Type B pancreatic cell (in vitro differentiated cells): ENCODE data around the gene MED12L. TPM values are rescaled to one million over a fixed set of nuclear protein-coding genes. Genes with fewer than 3 reads are reported as not detected.
A peak's percentile ranks its signal among the peaks of the same experiment; 100 is the strongest.

Source experiments
- DNase-seq: peaks from one replicate; pipeline ENCODE4 v3.0.0; 2021; ENCODE audit warnings: mixed read lengths; ENCODE audit not compliant: unreplicated experiment; ENCODE audit errors: extremely low spot score
- H3K27ac Mint-ChIP-seq: 2 replicates; pipeline ENCODE4 v1.8.0; 2021; ENCODE audit warnings: mild to moderate bottlenecking, mixed read lengths
- H3K27me3 Mint-ChIP-seq: 2 replicates; pipeline ENCODE4 v1.8.0; 2021; ENCODE audit warnings: mixed read lengths
- H3K36me3 Mint-ChIP-seq: 2 replicates; pipeline ENCODE4 v1.8.0; 2021; ENCODE audit warnings: mixed read lengths
- H3K4me1 Mint-ChIP-seq: one replicate; pipeline ENCODE4 v1.8.0; 2021; ENCODE audit warnings: mixed read lengths; ENCODE audit not compliant: unreplicated experiment
- H3K4me3 Mint-ChIP-seq: 2 replicates; pipeline ENCODE4 v1.8.0; 2021; ENCODE audit warnings: mild to moderate bottlenecking, mixed read lengths
- H3K9me3 Mint-ChIP-seq: 2 replicates; pipeline ENCODE4 v1.8.0; 2021; ENCODE audit warnings: mixed read lengths
- CTCF ChIP-seq: fragments of 200-600 bp; sonication (generic); conservative IDR thresholded peaks from 2 replicates; pipeline ENCODE4 v1.5.0; 2021; ENCODE audit warnings: antibody characterized with exemption, mild to moderate bottlenecking
- total RNA-seq: library from RNA; stranded (reverse); gene quantifications from 2 replicates; pipeline ENCODE4 v1.2.1, GENCODE V29; 2021; ENCODE audit warnings: low replicate concordance

MED12L gene
- total RNA-seq, 1 donor from 2014 or later, result 6.4 TPM

GRCh38 chr3:151316267-151316991, 231.0 kb downstream of the MED12L start, which contains the start of gene GPR87:
GPR87 (minus strand) TSS chr3:151316820; CDS start chr3:151300100, 16,720 bp downstream.
- Mint-ChIP-seq H3K27ac (peak within 1 kb of the TSS; percentile 97), H3K9me3 (no peaks in the 10 kb centered on the region), H3K36me3 (no peaks in the 10 kb centered on the region), H3K4me3 (peak within 1 kb of the TSS; percentile 80), H3K27me3 (no peaks in the 10 kb centered on the region), H3K4me1 (no peaks in the 10 kb centered on the region)
- no peak for TF ChIP-seq CTCF
- no peak for DNase-seq

GRCh38 chr3:151318313-151318712, 232.8 kb downstream of the MED12L start:
- no peaks in the 10 kb centered on the region for H3K4me1 Mint-ChIP-seq
- TF ChIP-seq CTCF, result no peak
- H3K36me3 Mint-ChIP-seq, result no peaks in the 10 kb centered on the region
- peak overlapping the region; percentile 44 for H3K27ac Mint-ChIP-seq
- peak overlapping the region; percentile 32 for H3K4me3 Mint-ChIP-seq
- H3K9me3 Mint-ChIP-seq, result peaks cover 10% of the 10 kb centered on the region
- DNase-seq, result no peak
- no peaks in the 10 kb centered on the region for H3K27me3 Mint-ChIP-seq

GRCh38 chr3:151318991-151319390, 233.5 kb downstream of the MED12L start:
- Mint-ChIP-seq H3K27me3 (no peaks in the 10 kb centered on the region), H3K36me3 (no peaks in the 10 kb centered on the region), H3K9me3 (peaks cover 10% of the 10 kb centered on the region), H3K27ac (no peak overlapping the region), H3K4me1 (no peaks in the 10 kb centered on the region), H3K4me3 (no peak overlapping the region)
- no peak for DNase-seq
- no peak for TF ChIP-seq CTCF

- Mint-ChIP-seq H3K27ac (peak overlapping the region; percentile 27), H3K4me1 (no peaks in the 10 kb centered on the region), H3K27me3 (no peaks in the 10 kb centered on the region), H3K9me3 (peaks cover 10% of the 10 kb centered on the region), H3K4me3 (no peak overlapping the region), H3K36me3 (no peaks in the 10 kb centered on the region)
- no peak for DNase-seq
- no peak for TF ChIP-seq CTCF
Measured at GRCh38 chr3:151319628-151320027, 234.2 kb downstream of the MED12L start.

- no peaks in the 10 kb centered on the region for H3K27me3 Mint-ChIP-seq
- H3K27ac Mint-ChIP-seq, result peak overlapping the region; percentile 27
- no peak for DNase-seq
- peaks cover 10% of the 10 kb centered on the region for H3K9me3 Mint-ChIP-seq
- H3K4me1 Mint-ChIP-seq, result no peaks in the 10 kb centered on the region
- no peak overlapping the region for H3K4me3 Mint-ChIP-seq
- H3K36me3 Mint-ChIP-seq, result no peaks in the 10 kb centered on the region
- TF ChIP-seq CTCF, result no peak
Measured at GRCh38 chr3:151320131-151320530, 234.7 kb downstream of the MED12L start.
